NCI-H2081 (cell line): ENCODE results near the gene NR1H2.

ENCODE experiments used
- DNase-seq, 2 experiments: peaks; one replicate each; lab custom pipeline; 2025; lab: John Stamatoyannopoulos, UW

NR1H2 gene

DNA sequence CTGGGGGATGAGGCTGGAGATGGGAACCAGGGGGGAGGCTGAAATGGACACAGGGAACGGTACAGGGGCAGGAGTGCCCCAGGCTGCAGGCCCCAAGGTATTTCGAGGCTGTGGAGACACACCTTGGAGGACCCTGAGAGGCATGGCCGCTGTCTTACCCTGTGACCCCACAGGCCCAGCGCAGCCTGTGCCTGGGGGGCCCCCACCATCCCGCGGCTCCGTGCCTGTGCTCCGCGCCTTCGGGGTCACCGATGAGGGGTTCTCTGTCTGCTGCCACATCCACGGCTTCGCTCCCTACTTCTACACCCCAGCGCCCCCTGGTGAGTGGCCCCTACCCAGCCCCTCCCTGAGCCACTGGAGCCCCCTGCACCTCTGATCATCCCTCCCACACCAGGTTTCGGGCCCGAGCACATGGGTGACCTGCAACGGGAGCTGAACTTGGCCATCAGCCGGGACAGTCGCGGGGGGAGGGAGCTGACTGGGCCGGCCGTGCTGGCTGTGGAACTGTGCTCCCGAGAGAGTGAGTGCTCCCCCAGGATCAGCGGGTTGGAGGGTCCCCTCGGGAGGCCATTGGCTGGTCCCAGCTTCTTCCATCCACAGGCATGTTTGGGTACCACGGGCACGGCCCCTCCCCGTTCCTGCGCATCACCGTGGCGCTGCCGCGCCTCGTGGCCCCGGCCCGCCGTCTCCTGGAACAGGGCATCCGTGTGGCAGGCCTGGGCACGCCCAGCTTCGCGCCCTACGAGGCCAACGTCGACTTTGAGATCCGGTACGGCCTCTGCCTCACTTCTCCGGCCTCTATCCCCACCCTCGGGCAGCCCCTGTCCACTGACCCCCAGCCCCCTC, 25.6 kb downstream of the NR1H2 start:
- no peak for DNase-seq

- DNase-seq, result no peak
Observed at GRCh38 chr19:50402544-50403301, 26.5 kb downstream of the NR1H2 start.

GRCh38 chr19:50406156-50406820, 30.0 kb downstream of the NR1H2 start:
- DNase-seq, result no peak

DNA sequence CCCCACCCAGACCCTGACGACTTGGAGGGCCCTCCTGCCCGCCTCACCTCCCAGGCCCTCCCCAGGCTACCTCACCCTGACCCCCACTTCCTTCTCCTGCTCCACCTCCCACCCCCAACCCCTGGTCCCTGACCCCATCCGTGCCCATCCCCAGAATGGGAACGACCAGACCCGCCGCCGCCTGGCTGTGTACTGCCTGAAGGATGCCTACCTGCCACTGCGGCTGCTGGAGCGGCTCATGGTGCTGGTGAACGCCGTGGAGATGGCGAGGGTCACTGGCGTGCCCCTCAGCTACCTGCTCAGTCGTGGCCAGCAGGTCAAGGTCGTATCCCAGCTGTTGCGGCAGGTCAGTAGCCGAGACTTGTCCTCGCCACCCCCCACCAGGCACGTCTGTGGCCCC, 30.6 kb downstream of the NR1H2 start:
- DNase-seq, result no peak

DNA sequence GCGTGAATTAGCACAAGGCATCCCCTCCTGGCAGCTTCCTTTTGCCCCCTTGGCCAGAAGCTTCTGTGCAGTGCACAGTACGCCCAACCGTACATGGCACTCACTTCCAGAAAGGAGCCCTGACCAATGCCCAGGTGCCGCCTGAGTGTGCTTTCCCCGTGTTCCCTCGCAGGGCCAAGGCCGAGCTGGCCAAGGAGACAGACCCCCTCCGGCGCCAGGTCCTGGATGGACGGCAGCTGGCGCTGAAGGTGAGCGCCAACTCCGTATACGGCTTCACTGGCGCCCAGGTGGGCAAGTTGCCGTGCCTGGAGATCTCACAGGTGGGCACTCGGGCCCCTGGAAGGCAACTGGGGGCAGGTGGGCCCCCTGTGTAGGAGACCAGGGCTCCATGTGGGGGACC, 33.1 kb downstream of the NR1H2 start:
- DNase-seq, result no peak

DNA sequence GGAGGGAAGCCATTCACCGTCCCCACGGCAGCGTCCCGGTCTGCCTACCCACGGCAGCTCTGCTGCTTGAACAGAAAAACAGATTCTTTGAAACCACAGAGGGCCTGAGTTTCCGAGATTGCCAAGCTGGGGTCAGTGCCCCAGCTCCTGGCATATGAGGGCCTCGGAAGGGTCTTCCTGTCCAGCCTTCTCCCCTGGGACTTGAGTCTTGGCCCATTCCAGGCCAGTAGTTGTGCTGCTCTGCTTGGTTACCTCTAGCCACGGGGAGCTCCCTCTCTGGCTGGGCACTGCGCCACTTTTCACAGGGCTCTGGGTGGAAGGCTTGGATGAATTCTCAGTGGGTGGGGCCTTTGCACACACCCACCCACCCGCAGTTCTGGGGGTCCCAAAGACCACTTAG, 33.9 kb downstream of the NR1H2 start:
- DNase-seq, result no peak

DNA sequence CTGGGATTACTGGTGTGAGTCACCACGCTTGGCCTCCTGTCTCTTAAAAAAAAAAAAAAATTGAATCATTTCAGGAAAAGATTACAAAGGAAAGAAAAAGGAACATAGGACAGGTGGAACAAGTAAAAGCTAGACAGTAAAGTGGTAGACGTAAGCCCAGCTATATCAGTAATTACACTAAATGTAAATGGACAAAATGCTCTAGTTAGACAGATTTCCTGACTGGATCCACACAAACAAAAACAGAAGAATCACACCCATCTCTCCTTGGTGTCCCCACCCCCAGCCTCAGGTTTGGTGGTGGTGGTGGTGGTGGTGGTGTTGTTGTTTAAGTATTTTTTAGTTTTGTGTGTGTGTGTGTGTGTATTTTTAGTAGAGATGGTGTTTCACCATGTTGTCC, 36.2 kb downstream of the NR1H2 start:
- DNase-seq, result no peak

DNA sequence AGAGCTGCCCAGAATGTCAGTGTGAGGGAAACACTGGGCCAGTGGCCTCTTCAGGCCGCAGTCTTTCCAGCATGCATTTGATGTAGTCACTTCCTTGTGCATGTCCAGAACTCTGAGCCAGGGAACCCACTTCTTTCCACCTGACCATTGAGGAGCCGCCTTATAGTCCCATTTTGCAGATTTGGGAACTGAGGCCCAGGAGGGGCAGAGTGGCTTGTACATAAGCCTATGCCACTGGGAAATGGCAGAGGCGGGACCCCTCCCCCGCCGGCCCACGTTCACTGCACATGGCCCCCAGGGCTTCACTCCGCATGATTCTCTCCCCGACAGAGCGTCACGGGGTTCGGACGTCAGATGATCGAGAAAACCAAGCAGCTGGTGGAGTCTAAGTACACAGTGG, 36.8 kb downstream of the NR1H2 start:
- no peak for DNase-seq

- DNase-seq, result no peak
Observed at GRCh38 chr19:50413531-50413930, 37.3 kb downstream of the NR1H2 start.

GRCh38 chr19:50414864-50415660, 38.8 kb downstream of the NR1H2 start:
- DNase-seq, result no peak

DNA sequence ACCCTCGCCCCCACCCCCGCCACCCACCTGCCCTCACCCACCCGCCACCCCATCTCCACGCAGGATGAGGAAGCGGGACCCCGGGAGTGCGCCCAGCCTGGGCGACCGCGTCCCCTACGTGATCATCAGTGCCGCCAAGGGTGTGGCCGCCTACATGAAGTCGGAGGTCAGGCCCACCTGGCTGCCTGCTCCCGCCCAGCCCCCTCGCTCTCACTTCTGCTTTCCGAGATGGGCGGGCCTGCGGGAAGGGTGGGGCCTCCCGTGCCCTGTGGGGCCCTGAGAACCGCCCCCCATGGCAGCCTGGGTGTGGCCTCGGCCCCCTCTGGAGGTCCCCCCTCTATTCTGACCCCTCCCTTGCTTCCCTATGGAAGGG, 39.4 kb downstream of the NR1H2 start:
- no peak for DNase-seq

DNA sequence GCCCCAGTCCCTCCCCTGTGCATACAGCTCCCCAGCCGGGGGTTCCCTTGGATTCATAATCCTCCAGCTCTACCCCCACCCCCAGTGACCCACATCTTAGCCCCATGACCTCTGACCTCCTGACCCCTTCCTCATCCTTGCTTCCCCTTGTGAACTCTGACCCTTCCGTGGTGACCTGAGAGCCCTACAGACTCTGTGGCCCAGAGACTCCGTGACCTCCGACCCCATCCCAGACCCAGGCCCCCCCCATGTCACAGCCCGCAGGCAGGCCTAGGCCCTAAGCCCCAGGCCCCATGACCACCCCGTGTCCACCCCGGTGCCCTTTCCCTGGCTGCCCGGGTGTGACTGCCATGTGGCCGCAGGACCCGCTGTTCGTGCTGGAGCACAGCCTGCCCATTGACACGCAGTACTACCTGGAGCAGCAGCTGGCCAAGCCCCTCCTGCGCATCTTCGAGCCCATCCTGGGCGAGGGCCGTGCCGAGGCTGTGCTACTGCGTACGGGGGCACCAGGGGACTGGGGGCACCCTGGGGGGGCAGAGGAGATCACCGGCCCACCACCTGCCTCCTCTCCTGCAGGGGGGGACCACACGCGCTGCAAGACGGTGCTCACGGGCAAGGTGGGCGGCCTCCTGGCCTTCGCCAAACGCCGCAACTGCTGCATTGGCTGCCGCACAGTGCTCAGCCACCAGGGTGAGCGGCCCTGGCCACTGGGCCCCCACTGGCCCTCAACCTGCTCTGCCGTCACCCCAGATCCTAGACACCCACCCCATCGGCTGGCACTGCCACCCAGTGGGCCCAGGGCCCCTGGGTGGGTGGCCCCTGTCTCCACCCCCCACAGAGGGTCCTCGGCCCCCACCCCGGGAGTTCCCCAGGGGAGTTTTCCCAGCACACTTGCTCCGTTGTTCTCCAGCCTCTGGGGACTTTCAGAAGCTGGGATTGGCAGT, 40.0 kb downstream of the NR1H2 start:
- no peak for DNase-seq

- DNase-seq, result peak in 1 of 2 experiments; percentile 40
Observed at GRCh38 chr19:50417111-50418081, 41.1 kb downstream of the NR1H2 start.

DNA sequence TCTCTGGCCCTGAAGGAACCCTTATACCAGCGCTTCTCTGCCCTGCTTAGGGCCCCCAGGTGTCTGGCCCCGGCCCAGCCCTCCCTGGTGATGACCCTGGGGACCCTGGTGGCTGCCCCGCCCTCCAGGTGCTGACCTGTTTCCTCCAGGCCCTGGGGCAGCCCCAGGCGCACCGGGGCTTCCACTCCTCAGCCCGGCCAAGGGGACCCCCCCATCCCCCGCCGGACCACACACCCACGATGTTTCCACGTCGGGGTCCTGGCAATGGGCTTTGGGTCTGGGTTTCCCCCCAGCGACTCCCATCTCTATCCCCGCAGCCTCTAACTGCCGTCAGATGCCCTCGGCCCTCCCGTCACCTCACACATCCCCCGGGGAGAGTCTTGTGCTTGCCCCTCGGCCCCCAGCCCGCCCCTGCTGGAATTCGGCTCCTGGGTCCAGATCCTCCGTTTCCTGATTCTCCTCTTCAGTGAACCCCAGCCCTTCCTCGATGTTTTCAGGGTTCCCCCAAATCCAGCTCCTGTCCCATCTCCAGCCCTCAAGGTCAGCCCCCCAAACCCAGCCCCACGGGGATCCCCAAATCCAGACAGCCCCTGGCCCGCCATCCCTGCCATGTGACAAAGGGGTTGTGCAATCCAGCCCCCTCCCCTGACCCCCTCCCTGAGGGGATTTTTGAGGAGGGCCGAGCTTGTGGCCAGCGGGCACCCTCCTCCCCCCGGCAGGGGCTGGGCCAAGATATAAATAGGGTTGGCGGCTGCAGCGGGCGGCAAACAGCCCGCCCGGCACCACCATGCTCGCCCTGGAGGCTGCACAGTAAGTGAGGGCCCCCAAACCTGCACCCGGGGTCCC, 42.1 kb downstream of the NR1H2 start, which contains the start of gene SPIB:
Gene SPIB, plus strand, starts transcription at position 763 of the 846 bp plus-strand sequence. Its CDS starts 25 bp downstream, at position 788.
- DNase-seq, result no peak

- DNase-seq, result no peak
Observed at GRCh38 chr19:50419022-50419579, 42.8 kb downstream of the NR1H2 start.

- DNase-seq, result no peak
Observed at GRCh38 chr19:50419580-50420035, 43.4 kb downstream of the NR1H2 start.

- DNase-seq, result no peak
Observed at GRCh38 chr19:50420127-50420526, 43.9 kb downstream of the NR1H2 start.

- DNase-seq, result no peak
Observed at GRCh38 chr19:50420808-50421207, 44.6 kb downstream of the NR1H2 start.
